HG03095 (cell line): ENCODE results near the gene CHD5.

Experiments
- ATAC-seq: cut with Tn5 transposase; IDR thresholded peaks from one replicate; pipeline ENCODE4 v1.9.1; 2021; ENCODE audit warnings: moderate library complexity; ENCODE audit not compliant: unreplicated experiment

Gene CHD5

GRCh38 chr1:6134741-6135510 lies 45.2 kb downstream of the CHD5 start:
- no peak for ATAC-seq

GRCh38 chr1:6134206-6134605 lies 45.9 kb downstream of the CHD5 start:
- ATAC-seq: no peak

GRCh38 chr1:6133146-6133895 lies 46.8 kb downstream of the CHD5 start:
- ATAC-seq: no peak

- ATAC-seq: no peak
Measured at GRCh38 chr1:6131561-6131960, 48.6 kb downstream of the CHD5 start.

GRCh38 chr1:6130596-6130995 lies 49.5 kb downstream of the CHD5 start:
- ATAC-seq: no peak

GRCh38 chr1:6130036-6130435 lies 50.1 kb downstream of the CHD5 start:
- no peak for ATAC-seq

GRCh38 chr1:6129313-6129712 lies 50.8 kb downstream of the CHD5 start:
- no peak for ATAC-seq

GRCh38 chr1:6128276-6129081 lies 51.6 kb downstream of the CHD5 start:
- no peak for ATAC-seq

GRCh38 chr1:6127587-6128163 lies 52.4 kb downstream of the CHD5 start:
- no peak for ATAC-seq

- no peak for ATAC-seq
Measured at GRCh38 chr1:6126521-6127067, 53.5 kb downstream of the CHD5 start.

- ATAC-seq: no peak
Measured at GRCh38 chr1:6126028-6126427, 54.1 kb downstream of the CHD5 start.

GRCh38 chr1:6125366-6125765 lies 54.8 kb downstream of the CHD5 start:
- no peak for ATAC-seq

- no peak for ATAC-seq
Measured at GRCh38 chr1:6124746-6125365, 55.3 kb downstream of the CHD5 start.

GRCh38 chr1:6124341-6124740 lies 55.8 kb downstream of the CHD5 start:
- no peak for ATAC-seq

- ATAC-seq: no peak
Measured at GRCh38 chr1:6123816-6124215, 56.3 kb downstream of the CHD5 start.

- ATAC-seq: no peak
Measured at GRCh38 chr1:6123083-6123482, 57.0 kb downstream of the CHD5 start.

GRCh38 chr1:6121651-6122370 lies 58.3 kb downstream of the CHD5 start:
- ATAC-seq: no peak

GRCh38 chr1:6121021-6121421 lies 59.1 kb downstream of the CHD5 start:
- no peak for ATAC-seq

- no peak for ATAC-seq
Measured at GRCh38 chr1:6118415-6118814, 61.7 kb downstream of the CHD5 start.

GRCh38 chr1:6117624-6118023 lies 62.5 kb downstream of the CHD5 start:
- ATAC-seq: no peak
